NT2/D1 (cell line): ENCODE data around the gene MRTFA.
A peak's percentile ranks its signal among the peaks of the same experiment; 100 is the strongest.

Experiments used
- DNase-seq: peaks from one replicate; pipeline ENCODE4 v3.0.0-alpha.2; 2011; ENCODE audit warnings: low read depth, low spot score
- H3K27me3 ChIP-seq: 2 replicates; pipeline ENCODE4 v1.6.0; 2011; ENCODE audit warnings: mild to moderate bottlenecking; ENCODE audit not compliant: insufficient read length, insufficient read depth
- H3K36me3 ChIP-seq: 2 replicates; pipeline ENCODE4 v1.6.1; 2011; ENCODE audit warnings: mild to moderate bottlenecking, low read length, mixed read lengths; ENCODE audit not compliant: insufficient read depth, insufficient read length
- H3K4me1 ChIP-seq: 2 replicates; pipeline ENCODE4 v1.5.1; 2011; ENCODE audit not compliant: insufficient read depth, insufficient read length
- H3K4me3 ChIP-seq: 2 replicates; pipeline ENCODE4 v1.5.1; 2011; ENCODE audit warnings: low read depth; ENCODE audit not compliant: insufficient read length
- H3K9ac ChIP-seq: 2 replicates; pipeline ENCODE4 v1.6.0; 2011; ENCODE audit warnings: low read depth; ENCODE audit not compliant: insufficient read length
- H3K9me3 ChIP-seq: 2 replicates; pipeline ENCODE4 v1.5.1; 2011; ENCODE audit warnings: mild to moderate bottlenecking, low read length; ENCODE audit not compliant: insufficient read depth
- SUZ12 ChIP-seq: IDR thresholded peaks from 2 replicates; pipeline ENCODE4 v1.6.1; 2011; ENCODE audit not compliant: insufficient read length, insufficient read depth; ENCODE audit errors: extremely low read depth
- YY1 ChIP-seq: IDR thresholded peaks from 2 replicates; pipeline ENCODE4 v1.6.1; 2011; ENCODE audit not compliant: insufficient read length, insufficient read depth
- ZNF274 ChIP-seq: IDR thresholded peaks from 2 replicates; pipeline ENCODE4 v1.6.1; 2011; ENCODE audit warnings: mild to moderate bottlenecking, low read depth, low read length

Gene MRTFA

GRCh38 chr22:40635043-40635939, 1.2 kb downstream of the MRTFA start:
- no peak for TF ChIP-seq SUZ12
- no peak for TF ChIP-seq ZNF274
- TF ChIP-seq YY1: no peak
- peaks cover 3% of the 10 kb centered on the region for H3K36me3 ChIP-seq
- H3K27me3 ChIP-seq: peaks cover 6% of the 10 kb centered on the region
- H3K4me1 ChIP-seq: no peaks in the 10 kb centered on the region
- H3K9me3 ChIP-seq: no peaks in the 10 kb centered on the region
- no peak for DNase-seq
- H3K9ac ChIP-seq: peak overlapping the region; percentile 80
- peak overlapping the region; percentile 72 for H3K4me3 ChIP-seq

- Histone ChIP-seq H3K9me3 (no peaks in the 10 kb centered on the region), H3K36me3 (peaks cover 3% of the 10 kb centered on the region), H3K4me3 (no peak overlapping the region), H3K27me3 (peaks cover 6% of the 10 kb centered on the region), H3K4me1 (no peaks in the 10 kb centered on the region), H3K9ac (no peak overlapping the region)
- TF ChIP-seq ZNF274 (no peak), YY1 (no peak), SUZ12 (no peak)
- DNase-seq: no peak
These were observed 2.2 kb downstream of the MRTFA start for GRCh38 chr22:40634119-40634903.

GRCh38 chr22:40633036-40633435, 3.5 kb downstream of the MRTFA start:
- Histone ChIP-seq H3K4me3 (no peak overlapping the region), H3K9ac (no peak overlapping the region), H3K36me3 (peaks cover 3% of the 10 kb centered on the region), H3K4me1 (no peaks in the 10 kb centered on the region), H3K9me3 (no peaks in the 10 kb centered on the region), H3K27me3 (peaks cover 6% of the 10 kb centered on the region)
- no peak for DNase-seq
- TF ChIP-seq SUZ12 (no peak), ZNF274 (no peak), YY1 (no peak)

GRCh38 chr22:40631925-40632324, 4.6 kb downstream of the MRTFA start:
- Histone ChIP-seq H3K9ac (no peak overlapping the region), H3K4me3 (no peak overlapping the region), H3K4me1 (no peaks in the 10 kb centered on the region), H3K9me3 (no peaks in the 10 kb centered on the region), H3K36me3 (peaks cover 3% of the 10 kb centered on the region), H3K27me3 (no peaks in the 10 kb centered on the region)
- DNase-seq: no peak
- TF ChIP-seq SUZ12 (no peak), ZNF274 (no peak), YY1 (no peak)

- no peak for DNase-seq
- TF ChIP-seq YY1 (no peak), SUZ12 (no peak), ZNF274 (no peak)
- no peaks in the 10 kb centered on the region for H3K9me3 ChIP-seq
These were observed 8.0 kb downstream of the MRTFA start for GRCh38 chr22:40628354-40629042.

GRCh38 chr22:40627612-40628011, 8.9 kb downstream of the MRTFA start:
- no peak overlapping the region for H3K9ac ChIP-seq
- TF ChIP-seq ZNF274: no peak
- TF ChIP-seq YY1: no peak
- TF ChIP-seq SUZ12: no peak

More at GRCh38 chr22:40628354-40629042, 8.0 kb downstream of the MRTFA start:
- Histone ChIP-seq H3K36me3 (no peaks in the 10 kb centered on the region), H3K27me3 (no peaks in the 10 kb centered on the region), H3K9ac (no peak overlapping the region), H3K4me3 (no peak overlapping the region), H3K4me1 (no peaks in the 10 kb centered on the region)

More at GRCh38 chr22:40627612-40628011, 8.9 kb downstream of the MRTFA start:
- no peaks in the 10 kb centered on the region for H3K27me3 ChIP-seq
- no peak overlapping the region for H3K4me3 ChIP-seq
- H3K9me3 ChIP-seq: peaks cover 3% of the 10 kb centered on the region; the same call in 1 of the 2 replicates
- DNase-seq: no peak
- no peaks in the 10 kb centered on the region for H3K4me1 ChIP-seq
- H3K36me3 ChIP-seq: no peaks in the 10 kb centered on the region
